NB4 (cell line): ENCODE measurements around the gene HDAC1.

Experiments used
- DNase-seq: peaks from one replicate; pipeline ENCODE4 v3.0.0; 2010; ENCODE audit warnings: low read depth
- H3K4me3 ChIP-seq: one replicate; pipeline ENCODE4 v1.5.1; 2011; ENCODE audit warnings: mild to moderate bottlenecking, low read depth, low read length, moderate library complexity
- CTCF ChIP-seq: IDR thresholded peaks from one replicate; pipeline ENCODE4 v1.5.1; 2012; ENCODE audit warnings: low read depth, low read length
- MYC ChIP-seq: IDR thresholded peaks from 2 replicates; pipeline ENCODE4 v1.6.1; 2011; ENCODE audit warnings: low read depth, low read length
- POLR2A ChIP-seq: IDR thresholded peaks from 2 replicates; pipeline ENCODE4 v1.6.1; 2011; ENCODE audit warnings: mild to moderate bottlenecking; ENCODE audit not compliant: insufficient read length; ENCODE audit errors: extremely low read depth
- TF ChIP-seq, protein P1 (sequence below): IDR thresholded peaks from 2 replicates; pipeline ENCODE4 v1.6.1; 2011; ENCODE audit warnings: low read depth, low read length

The HDAC1 gene

GRCh38 chr1:32336963-32337675, 45.2 kb downstream of the HDAC1 start:
- peak; percentile 97 for DNase-seq
- no peak overlapping the region for H3K4me3 ChIP-seq
- TF ChIP-seq MYC, result no peak
- TF ChIP-seq, protein P1, sequence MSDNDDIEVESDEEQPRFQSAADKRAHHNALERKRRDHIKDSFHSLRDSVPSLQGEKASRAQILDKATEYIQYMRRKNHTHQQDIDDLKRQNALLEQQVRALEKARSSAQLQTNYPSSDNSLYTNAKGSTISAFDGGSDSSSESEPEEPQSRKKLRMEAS, result no peak
- TF ChIP-seq CTCF, result no peak
- TF ChIP-seq POLR2A, result no peak

- H3K4me3 ChIP-seq, result no peak overlapping the region
- TF ChIP-seq POLR2A, result no peak
- TF ChIP-seq, protein P1, result no peak
- TF ChIP-seq CTCF, result no peak
- no peak for TF ChIP-seq MYC
- peak; percentile 77 for DNase-seq
Observed at GRCh38 chr1:32337855-32338636, 46.2 kb downstream of the HDAC1 start.

DNA sequence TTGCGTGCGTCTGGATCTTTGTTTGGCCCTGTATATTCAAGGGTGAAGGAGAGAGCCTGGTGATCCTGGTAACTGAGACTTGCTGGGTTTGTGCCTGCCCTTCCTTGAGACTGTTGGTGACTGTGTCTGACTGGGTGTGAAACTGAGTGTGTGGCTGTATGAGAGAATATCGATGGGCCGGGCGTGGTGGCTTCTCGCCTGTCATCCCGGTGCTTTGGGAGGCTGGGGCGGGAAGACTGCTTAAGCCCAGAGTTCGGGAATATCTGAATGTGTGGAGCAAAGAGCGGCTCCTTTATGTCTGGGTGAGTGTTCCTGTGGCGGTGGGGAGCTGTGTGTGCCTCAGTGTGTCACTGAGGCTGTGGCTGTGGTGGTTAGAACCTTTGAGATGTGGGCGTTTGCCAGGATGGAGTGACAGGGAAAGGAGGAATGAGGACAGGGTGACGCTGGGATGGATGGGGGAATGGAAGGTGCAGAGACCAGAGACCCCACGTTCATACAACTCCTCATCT, 46.8 kb downstream of the HDAC1 start:
- H3K4me3 ChIP-seq, result no peak overlapping the region
- no peak for DNase-seq
- TF ChIP-seq, protein P1, result no peak
- TF ChIP-seq MYC (no peak), CTCF (no peak), POLR2A (no peak)

GRCh38 chr1:32339363-32339978, 47.6 kb downstream of the HDAC1 start:
- TF ChIP-seq MYC (no peak), POLR2A (no peak), CTCF (no peak)
- TF ChIP-seq, protein P1, result no peak
- H3K4me3 ChIP-seq, result no peak overlapping the region
- peak; percentile 87 for DNase-seq

DNA sequence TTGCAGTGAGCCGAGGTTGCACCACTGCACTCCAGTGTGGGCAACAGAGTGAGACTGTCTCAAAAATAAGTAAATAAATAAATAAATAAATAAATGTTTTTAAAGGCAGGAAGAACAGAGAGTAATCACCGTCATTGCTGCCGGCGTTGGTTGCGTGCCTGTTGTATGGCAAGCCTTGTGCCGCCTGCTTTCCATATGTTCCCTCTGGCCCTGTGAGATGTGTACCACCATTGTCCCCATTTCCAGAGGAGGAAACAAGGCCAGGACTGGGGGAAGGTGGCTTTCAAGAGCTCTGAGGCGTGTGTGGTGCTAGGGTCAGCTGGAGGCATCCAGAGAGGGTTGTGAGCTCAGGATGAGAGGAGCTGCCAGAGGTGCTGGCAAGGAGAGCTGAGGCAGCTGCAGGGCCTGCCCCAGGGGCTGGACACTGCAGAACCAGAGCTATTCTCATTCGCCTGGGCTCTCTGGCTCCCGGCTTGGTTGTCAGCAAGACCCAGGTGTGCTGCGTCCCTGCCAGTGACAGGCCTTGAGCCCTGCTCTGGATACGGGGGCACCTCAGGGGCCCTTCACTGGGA, 49.4 kb downstream of the HDAC1 start:
- H3K4me3 ChIP-seq, result no peak overlapping the region
- TF ChIP-seq, protein P1, result no peak
- TF ChIP-seq CTCF (no peak), POLR2A (no peak), MYC (no peak)
- DNase-seq, result no peak
